NCI-H1048 (cell line): ENCODE results near the gene SRM.
"Not testable (repeated sequence)": the region's sequence is repeated elsewhere in the genome, so short reads cannot be mapped to it uniquely, and the experiment has no call there.

Experiments
- DNase-seq: peaks from one replicate; lab custom pipeline; 2025; lab: John Stamatoyannopoulos, UW

The SRM gene

GRCh38 chr1:11044849-11045427 is 14.9 kb downstream of the SRM start:
- no peak for DNase-seq

DNA sequence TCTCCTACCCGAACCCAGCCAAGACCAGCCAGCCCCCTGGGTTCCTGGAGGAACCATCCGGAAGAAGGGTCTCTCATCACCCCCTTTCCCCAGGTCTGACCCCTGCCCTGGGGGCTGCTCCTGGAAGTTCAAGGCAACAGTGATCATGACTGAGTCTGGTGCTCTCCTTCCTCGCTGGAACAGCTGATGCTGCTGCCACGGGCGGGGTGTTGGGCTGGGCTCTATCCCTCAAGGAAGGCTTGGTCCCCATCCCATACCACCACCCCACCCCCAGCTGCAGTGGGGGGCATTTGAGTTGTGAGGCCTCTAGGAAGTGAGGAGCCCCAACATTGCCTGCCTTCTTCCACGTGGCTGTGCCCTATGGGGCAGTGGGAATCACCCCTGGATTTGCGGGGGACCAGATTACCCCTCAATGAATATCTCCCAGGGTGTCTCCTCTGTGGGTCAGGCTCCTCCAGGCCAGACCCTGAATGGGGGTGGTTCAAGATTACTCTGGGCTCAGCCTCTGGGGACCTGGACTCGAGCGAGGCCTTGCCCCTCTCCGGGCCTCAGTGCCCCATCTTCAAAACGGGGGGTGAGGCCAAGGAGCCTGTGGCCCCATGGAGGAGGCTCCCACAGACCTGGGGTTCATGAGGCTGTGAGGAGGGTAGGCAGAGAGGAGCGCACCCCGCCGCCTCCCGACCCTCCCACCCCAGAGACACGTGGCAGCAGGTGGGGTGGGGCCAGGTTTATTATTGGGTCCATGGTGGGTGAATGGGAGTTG is 15.6 kb downstream of the SRM start:
- no peak for DNase-seq

- no peak for DNase-seq
These were observed 16.6 kb downstream of the SRM start for GRCh38 chr1:11042995-11043874.

DNA sequence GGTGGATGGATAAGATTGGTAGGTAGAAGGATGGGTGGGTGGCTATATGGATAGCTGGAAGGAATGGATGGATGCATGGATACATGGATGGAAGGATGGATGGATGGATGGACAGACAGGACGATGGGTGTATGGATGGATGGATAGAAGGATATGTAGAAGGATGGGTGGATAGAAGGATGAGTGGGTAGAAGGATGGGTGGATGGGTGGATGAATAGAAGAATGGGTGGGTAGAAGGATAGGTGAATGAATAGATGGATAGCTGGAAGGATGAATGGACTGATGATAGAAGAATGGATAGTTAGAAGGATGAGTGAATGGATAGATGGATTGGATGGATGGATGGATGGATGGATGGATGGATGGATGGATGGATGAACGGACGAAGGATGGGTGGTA is 17.8 kb downstream of the SRM start:
- no peak for DNase-seq

DNA sequence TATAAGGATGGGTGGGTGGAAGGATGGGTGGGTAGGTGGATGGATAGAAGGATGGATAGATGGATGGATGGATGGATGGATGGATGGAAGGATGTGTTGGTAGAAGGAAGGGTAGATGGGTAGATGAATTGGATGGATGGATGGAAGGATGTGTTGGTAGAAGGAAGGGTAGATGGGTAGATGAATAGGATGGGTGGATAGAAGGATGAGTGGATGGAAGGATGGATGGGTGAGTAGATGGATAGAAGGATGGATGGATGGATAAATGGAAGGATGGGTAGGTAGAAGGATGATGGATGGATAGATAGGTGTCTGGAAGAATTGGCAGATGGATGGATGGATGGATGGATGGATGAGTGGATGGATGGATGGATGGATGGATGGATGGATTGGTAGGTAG is 18.8 kb downstream of the SRM start:
- no peak for DNase-seq

DNA sequence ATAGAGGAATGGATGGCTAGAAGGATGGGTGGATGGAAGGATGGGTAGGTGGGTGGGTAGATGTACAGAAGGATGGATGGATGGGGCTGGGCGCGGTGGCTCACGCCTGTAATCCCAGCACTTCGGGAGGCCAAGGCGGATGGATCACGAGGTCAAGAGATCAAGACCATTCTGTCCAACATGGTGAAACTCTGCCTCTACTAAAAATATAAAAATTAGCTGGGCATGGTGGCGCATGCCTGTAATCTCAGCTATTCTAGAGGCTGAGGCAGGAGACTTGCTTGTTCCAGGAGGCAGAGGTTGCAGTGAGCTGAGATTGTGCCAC is 19.8 kb downstream of the SRM start:
- not testable (repeated sequence) for DNase-seq

GRCh38 chr1:11039351-11040104 is 20.3 kb downstream of the SRM start:
- no peak for DNase-seq

GRCh38 chr1:11037740-11038182 is 22.1 kb downstream of the SRM start:
- DNase-seq = peak; percentile 4

GRCh38 chr1:11037019-11037739 is 22.6 kb downstream of the SRM start:
- not testable (repeated sequence) for DNase-seq

- DNase-seq = no peak
These were observed 28.1 kb downstream of the SRM start for GRCh38 chr1:11031624-11032262.

DNA sequence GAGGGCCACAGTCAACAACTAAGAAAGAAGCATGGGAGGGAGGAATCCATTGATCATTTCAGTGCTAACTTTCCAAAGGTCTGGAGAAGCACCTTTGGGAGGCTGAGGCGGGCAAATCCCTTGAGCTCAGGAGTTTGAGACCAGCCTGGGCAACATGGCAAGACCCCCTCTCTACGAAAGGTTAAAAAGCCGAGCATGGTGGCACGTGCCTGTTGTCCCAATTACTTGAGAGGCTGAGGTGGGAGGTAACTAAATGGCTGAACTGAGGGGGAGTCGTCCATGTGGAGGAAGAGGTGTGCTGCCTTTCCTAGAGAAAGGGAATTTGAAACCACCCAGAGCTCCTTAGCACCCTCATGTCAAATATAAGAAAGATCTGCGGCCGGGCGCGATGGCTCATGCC is 29.0 kb downstream of the SRM start:
- DNase-seq = no peak

DNA sequence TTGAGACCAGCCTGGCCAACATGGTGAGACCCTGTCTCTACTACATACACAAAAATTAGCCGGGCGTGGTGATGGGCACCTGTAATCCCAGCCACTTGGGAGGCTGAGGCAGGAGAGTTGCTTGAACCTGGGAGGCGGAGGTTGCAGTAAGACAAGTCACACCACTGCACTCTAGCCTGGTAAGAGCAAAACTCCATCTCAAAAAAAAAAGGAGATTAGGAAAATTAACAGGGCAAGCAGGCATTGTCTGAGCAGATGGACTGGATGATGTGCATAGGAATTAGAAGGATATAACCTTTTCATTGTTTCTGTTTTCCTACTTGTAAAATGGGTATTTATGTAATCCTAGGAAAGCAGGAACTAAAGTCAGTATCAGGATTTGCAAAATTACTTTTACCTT is 31.8 kb downstream of the SRM start:
- DNase-seq = no peak

DNA sequence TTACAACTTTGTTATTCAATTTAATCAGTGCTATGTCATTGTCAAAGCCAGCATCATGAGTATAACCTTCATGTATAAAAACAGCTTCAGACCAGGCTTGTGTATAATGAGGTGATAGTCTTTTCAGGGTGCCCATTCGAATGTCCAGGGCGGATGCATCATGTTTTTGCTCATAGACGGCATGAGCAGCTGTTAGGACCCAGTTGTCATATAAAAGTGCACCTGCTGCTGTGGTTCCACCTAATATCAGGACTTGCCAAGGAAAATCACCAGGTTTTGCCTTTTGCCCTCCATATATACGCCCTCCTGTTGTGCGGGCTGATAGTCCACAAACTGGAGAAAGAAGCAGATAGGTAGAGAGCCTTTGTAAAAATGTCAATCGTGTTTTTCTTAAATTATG is 32.5 kb downstream of the SRM start:
- DNase-seq = no peak

- DNase-seq = no peak
These were observed 32.9 kb downstream of the SRM start for GRCh38 chr1:11026903-11027302.

GRCh38 chr1:11026052-11026451 is 33.8 kb downstream of the SRM start:
- DNase-seq = no peak

DNA sequence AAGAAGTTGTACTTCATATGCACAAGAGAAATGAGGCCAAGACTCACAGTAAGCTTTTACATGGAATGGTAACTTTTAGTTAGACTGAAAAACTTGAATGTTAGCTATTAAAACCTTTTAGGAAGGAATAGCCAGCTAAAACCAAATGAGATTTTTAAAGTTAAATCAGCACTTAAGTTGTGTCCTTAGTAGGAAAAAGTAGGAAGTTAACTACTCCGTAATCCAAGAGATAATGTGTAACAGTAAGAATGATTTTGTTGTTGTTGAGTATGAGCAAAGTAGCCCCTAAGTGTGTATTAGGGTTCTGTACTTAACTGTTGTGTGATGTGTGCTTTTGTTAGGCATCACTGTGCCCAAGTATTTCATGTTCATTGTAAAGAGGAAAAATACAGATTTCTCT is 34.2 kb downstream of the SRM start:
- no peak for DNase-seq

DNA sequence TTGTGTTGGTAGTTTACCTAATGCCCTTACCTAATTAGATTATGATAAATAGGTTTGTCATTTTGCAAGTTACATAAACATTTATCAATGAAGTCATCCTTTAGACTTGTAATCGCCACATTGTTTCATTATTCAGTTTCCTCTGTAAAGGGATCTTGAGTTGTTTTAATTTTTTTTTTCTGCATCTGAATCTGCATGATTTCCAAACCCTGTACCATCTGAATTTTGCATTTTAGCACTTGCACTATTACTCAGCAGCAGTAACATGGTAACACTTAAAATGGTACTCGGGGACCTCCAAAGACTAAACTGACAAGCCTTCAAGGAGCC is 35.0 kb downstream of the SRM start:
- DNase-seq = no peak

GRCh38 chr1:11024154-11024873 is 35.5 kb downstream of the SRM start:
- DNase-seq = no peak

- DNase-seq = no peak
These were observed 36.6 kb downstream of the SRM start for GRCh38 chr1:11023201-11023600.

DNA sequence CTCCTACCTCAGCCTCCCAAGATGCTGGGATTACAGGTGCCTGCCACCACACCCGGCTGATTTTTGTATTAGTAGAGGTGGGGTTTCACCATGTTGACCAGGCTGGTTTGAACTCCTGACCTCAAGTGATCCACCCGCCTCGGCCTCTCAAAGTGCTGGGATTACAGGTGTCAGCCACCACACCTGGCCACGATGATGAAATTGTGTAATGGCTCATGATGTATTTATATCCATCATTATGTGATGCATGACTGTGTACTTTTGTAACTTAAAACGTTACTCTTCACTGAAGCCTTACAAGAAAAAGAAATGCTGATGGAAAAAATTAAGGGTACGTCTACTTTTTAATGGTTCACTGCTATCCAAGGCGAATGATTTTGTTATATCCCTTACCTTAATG is 39.8 kb downstream of the SRM start:
- DNase-seq = no peak

- DNase-seq = not testable (repeated sequence)
These were observed 40.5 kb downstream of the SRM start for GRCh38 chr1:11019358-11019757.
